ENCODE measurements around the gene DMD. TPM values are rescaled to one million over a fixed set of nuclear protein-coding genes. Genes with fewer than 3 reads are reported as not detected.

The DMD gene
- total and polyA plus RNA-seq, 2 of the 13 experiments (the other 11 are each of a cell fraction or from before 2014, with no cell fraction given), result 17.6 to 25.9 TPM

DNA sequence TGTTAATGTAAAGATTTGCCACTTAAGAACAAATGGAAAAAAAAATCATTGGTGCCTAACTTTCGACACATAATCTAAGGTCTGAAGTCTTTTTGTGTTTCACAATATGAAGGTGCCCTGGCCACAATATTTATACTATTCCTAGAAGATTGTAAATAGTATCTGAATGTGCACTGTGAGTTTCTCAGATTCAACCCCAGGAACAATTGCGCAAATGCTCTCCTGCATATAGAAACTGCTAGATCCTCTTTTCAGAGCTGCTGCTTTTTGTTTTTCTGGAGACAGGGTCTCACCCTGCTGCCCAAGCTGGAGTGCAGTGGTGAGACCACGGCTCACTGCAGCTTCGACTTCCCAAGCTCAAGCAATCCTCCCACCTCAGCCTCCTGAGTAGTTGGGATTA, 1659.4 kb downstream of the DMD start:
- no peak overlapping the region for H2AFZ ChIP-seq (ENCODE audit: low read length)
- H3K79me2 ChIP-seq (ENCODE audit: insufficient read depth, low read length), result no peaks in the 10 kb centered on the region
- H4K20me1 ChIP-seq (ENCODE audit: insufficient read depth, low read length), result no peaks in the 10 kb centered on the region
- intact Hi-C loops (cut with micrococcal nuclease; ENCODE audit: unreplicated experiment), result no loop called here
- WGBS (ENCODE audit: low lambda C conversion rate), result 0% methylated on average over 3 of the region's 4 CpGs
- TF ChIP-seq ZNF253 (CRISPR knock-in tag; IDR thresholded peaks at IDR 0.05; ENCODE audit: borderline replicate concordance) (no peak), DR1 (CRISPR knock-in tag; IDR thresholded peaks at IDR 0.05) (no peak), YEATS2 (CRISPR knock-in tag; IDR thresholded peaks at IDR 0.05; ENCODE audit: borderline replicate concordance) (no peak), FIP1L1 (IDR thresholded peaks at IDR 0.05; ENCODE audit: borderline replicate concordance, insufficient read depth, low read depth, low read length) (no peak), BHLHE40 (IDR thresholded peaks at IDR 0.05; ENCODE audit: low read length) (no peak), REL (CRISPR knock-in tag; conservative IDR thresholded peaks at IDR 0.05) (no peak)
- TF ChIP-seq, protein P1, sequence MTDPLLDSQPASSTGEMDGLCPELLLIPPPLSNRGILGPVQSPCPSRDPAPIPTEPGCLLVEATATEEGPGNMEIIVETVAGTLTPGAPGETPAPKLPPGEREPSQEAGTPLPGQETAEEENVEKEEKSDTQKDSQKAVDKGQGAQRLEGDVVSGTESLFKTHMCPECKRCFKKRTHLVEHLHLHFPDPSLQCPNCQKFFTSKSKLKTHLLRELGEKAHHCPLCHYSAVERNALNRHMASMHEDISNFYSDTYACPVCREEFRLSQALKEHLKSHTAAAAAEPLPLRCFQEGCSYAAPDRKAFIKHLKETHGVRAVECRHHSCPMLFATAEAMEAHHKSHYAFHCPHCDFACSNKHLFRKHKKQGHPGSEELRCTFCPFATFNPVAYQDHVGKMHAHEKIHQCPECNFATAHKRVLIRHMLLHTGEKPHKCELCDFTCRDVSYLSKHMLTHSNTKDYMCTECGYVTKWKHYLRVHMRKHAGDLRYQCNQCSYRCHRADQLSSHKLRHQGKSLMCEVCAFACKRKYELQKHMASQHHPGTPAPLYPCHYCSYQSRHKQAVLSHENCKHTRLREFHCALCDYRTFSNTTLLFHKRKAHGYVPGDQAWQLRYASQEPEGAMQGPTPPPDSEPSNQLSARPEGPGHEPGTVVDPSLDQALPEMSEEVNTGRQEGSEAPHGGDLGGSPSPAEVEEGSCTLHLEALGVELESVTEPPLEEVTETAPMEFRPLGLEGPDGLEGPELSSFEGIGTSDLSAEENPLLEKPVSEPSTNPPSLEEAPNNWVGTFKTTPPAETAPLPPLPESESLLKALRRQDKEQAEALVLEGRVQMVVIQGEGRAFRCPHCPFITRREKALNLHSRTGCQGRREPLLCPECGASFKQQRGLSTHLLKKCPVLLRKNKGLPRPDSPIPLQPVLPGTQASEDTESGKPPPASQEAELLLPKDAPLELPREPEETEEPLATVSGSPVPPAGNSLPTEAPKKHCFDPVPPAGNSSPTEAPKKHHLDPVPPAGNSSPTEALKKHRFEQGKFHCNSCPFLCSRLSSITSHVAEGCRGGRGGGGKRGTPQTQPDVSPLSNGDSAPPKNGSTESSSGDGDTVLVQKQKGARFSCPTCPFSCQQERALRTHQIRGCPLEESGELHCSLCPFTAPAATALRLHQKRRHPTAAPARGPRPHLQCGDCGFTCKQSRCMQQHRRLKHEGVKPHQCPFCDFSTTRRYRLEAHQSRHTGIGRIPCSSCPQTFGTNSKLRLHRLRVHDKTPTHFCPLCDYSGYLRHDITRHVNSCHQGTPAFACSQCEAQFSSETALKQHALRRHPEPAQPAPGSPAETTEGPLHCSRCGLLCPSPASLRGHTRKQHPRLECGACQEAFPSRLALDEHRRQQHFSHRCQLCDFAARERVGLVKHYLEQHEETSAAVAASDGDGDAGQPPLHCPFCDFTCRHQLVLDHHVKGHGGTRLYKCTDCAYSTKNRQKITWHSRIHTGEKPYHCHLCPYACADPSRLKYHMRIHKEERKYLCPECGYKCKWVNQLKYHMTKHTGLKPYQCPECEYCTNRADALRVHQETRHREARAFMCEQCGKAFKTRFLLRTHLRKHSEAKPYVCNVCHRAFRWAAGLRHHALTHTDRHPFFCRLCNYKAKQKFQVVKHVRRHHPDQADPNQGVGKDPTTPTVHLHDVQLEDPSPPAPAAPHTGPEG (CRISPR knock-in tag; IDR thresholded peaks at IDR 0.05), result no peak
- in situ Hi-C loops (cut with HindIII; ENCODE audit: extremely low pct_ligation_motif_present, low pct_unique_long_range_greater_than_20kb), result no loop called here
- no peaks in the 10 kb centered on the region for H3K9me3 ChIP-seq (ENCODE audit: low read length)
- FAIRE-seq, result no peak
- H3K4me2 ChIP-seq (ENCODE audit: low read depth, low read length), result no peak overlapping the region
- CTCF ChIA-PET (ENCODE audit: low intra/inter-chr PET ratio, low total read pairs), result no interaction called here
- no TSS peak for BruUV-seq (replicated peaks)
- H3K9ac ChIP-seq (ENCODE audit: insufficient read depth, low read depth, low read length), result no peak overlapping the region
- no peak overlapping the region for H3K27ac ChIP-seq (ENCODE audit: extremely low read length, insufficient read depth, low read length)
- H3K27me3 ChIP-seq (ENCODE audit: control insufficient read depth in 1 of 2, insufficient read depth in 2 of 2, low read length in 2 of 2), result no peaks in the 10 kb centered on the region
- H3K4me3 ChIP-seq (replicated peaks in 1 of 3; ENCODE audit: insufficient read depth in 1 of 3, low read depth in 2 of 3, low read length in 3 of 3), result no peak overlapping the region
- no peak for DNase-seq (ENCODE audit: low spot score)
- no peak for ATAC-seq
- H3K36me3 ChIP-seq (replicated peaks in 1 of 2; ENCODE audit: control insufficient read depth in 1 of 2, insufficient read depth in 2 of 2, low read length in 2 of 2), result no peaks in the 10 kb centered on the region
- no peaks in the 10 kb centered on the region for H3K4me1 ChIP-seq (ENCODE audit: insufficient read depth, low read length)
- POLR2A ChIA-PET, result no interaction called here

All from HepG2 (cell line).